HG03159 (cell line): Measurements from ENCODE around the gene SLC39A7.

ENCODE experiments used
- ATAC-seq: cut with Tn5 transposase; IDR thresholded peaks from one replicate; pipeline ENCODE4 v1.9.1; 2021; ENCODE audit warnings: mild to moderate bottlenecking, moderate library complexity; ENCODE audit not compliant: unreplicated experiment

The SLC39A7 gene

GRCh38 chr6:33170176-33171015 is 30.3 kb upstream of the SLC39A7 start:
- no peak for ATAC-seq

- no peak for ATAC-seq
Observed at GRCh38 chr6:33171016-33171879, 29.4 kb upstream of the SLC39A7 start.

GRCh38 chr6:33171880-33172687 is 28.6 kb upstream of the SLC39A7 start:
- no peak for ATAC-seq

GRCh38 chr6:33172688-33173534 is 27.8 kb upstream of the SLC39A7 start:
- no peak for ATAC-seq

- ATAC-seq: no peak
Observed at GRCh38 chr6:33173535-33174180, 27.0 kb upstream of the SLC39A7 start.

- no peak for ATAC-seq
Observed at GRCh38 chr6:33174784-33175183, 25.9 kb upstream of the SLC39A7 start.

- no peak for ATAC-seq
Observed at GRCh38 chr6:33175436-33176069, 25.1 kb upstream of the SLC39A7 start.

GRCh38 chr6:33176906-33177305 is 23.8 kb upstream of the SLC39A7 start:
- ATAC-seq: no peak

- no peak for ATAC-seq
Observed at GRCh38 chr6:33177552-33178446, 22.9 kb upstream of the SLC39A7 start.

GRCh38 chr6:33178755-33179475 is 21.8 kb upstream of the SLC39A7 start:
- ATAC-seq: no peak

- ATAC-seq: no peak
Observed at GRCh38 chr6:33181141-33181540, 19.5 kb upstream of the SLC39A7 start.

- no peak for ATAC-seq
Observed at GRCh38 chr6:33183071-33183683, 17.5 kb upstream of the SLC39A7 start.

- no peak for ATAC-seq
Observed at GRCh38 chr6:33185190-33185589, 15.5 kb upstream of the SLC39A7 start.

GRCh38 chr6:33185654-33186187 is 14.9 kb upstream of the SLC39A7 start:
- ATAC-seq: no peak

GRCh38 chr6:33187809-33188208 is 12.9 kb upstream of the SLC39A7 start:
- no peak for ATAC-seq

- no peak for ATAC-seq
Observed at GRCh38 chr6:33189164-33189563, 11.5 kb upstream of the SLC39A7 start.
